T-helper 1 cell treated with Interleukin-12 subunit alpha and Interleukin-12 subunit beta and Interleukin-4 antibody, amounts not matched to agents 30 ng/mL and 1 ng/mL, for 36 hours (primary cell): ENCODE results near the gene AP3D1. TPM values are rescaled to one million over a fixed set of nuclear protein-coding genes. Genes with fewer than 3 reads are reported as not detected.

Experiments
- intact Hi-C: fragments of 100-400 bp; cut with micrococcal nuclease; formaldehyde crosslinking; loops from one replicate; pipeline ENCODE4 v1.15.1; 2024
- total RNA-seq: library from RNA; stranded (reverse); gene quantifications from 2 replicates; pipeline ENCODE4 v1.2.3, GENCODE V29; 2022

AP3D1 gene
- total RNA-seq, 1 donor from 2014 or later = 139 TPM

- intact Hi-C loops = no loop called here
Observed at GRCh38 chr19:2070986-2071673, 80.2 kb downstream of the AP3D1 start.

GRCh38 chr19:2070436-2070827 is 80.9 kb downstream of the AP3D1 start:
- intact Hi-C loops = no loop called here

GRCh38 chr19:2064788-2065524 is 86.4 kb downstream of the AP3D1 start:
- intact Hi-C loops = no loop called here

- intact Hi-C loops = no loop called here
Observed at GRCh38 chr19:2064395-2064787, 87.0 kb downstream of the AP3D1 start.

GRCh38 chr19:2063824-2064223 is 87.5 kb downstream of the AP3D1 start:
- intact Hi-C loops = no loop called here

- intact Hi-C loops = no loop called here
Observed at GRCh38 chr19:2062770-2063169, 88.6 kb downstream of the AP3D1 start.

GRCh38 chr19:2062389-2062729 is 89.0 kb downstream of the AP3D1 start:
- intact Hi-C loops = no loop called here

- intact Hi-C loops = loop anchor here (1.0 to 2.0 kb wide), 5 partner anchors 10 to 43 kb away; partner anchors contain the start of genes IZUMO4, MKNK2 and MOB3A
Observed at GRCh38 chr19:2061495-2062388, 89.6 kb downstream of the AP3D1 start.

GRCh38 chr19:2060884-2061494 is 90.4 kb downstream of the AP3D1 start:
- intact Hi-C loops = loop anchor here (1.0 to 2.0 kb wide), 5 partner anchors 10 to 42 kb away; partner anchors contain the start of genes IZUMO4, MKNK2 and MOB3A

GRCh38 chr19:2059422-2060201 is 91.8 kb downstream of the AP3D1 start:
- intact Hi-C loops = loop anchor here (2.0 kb wide), 1 partner anchor 41 kb away; no protein-coding TSS in a partner anchor

GRCh38 chr19:2058570-2059421 is 92.6 kb downstream of the AP3D1 start:
- intact Hi-C loops = no loop called here

- intact Hi-C loops = no loop called here
Observed at GRCh38 chr19:2057484-2058469, 93.6 kb downstream of the AP3D1 start.

GRCh38 chr19:2056837-2057192 is 94.6 kb downstream of the AP3D1 start:
- intact Hi-C loops = no loop called here

GRCh38 chr19:2055931-2056836 is 95.2 kb downstream of the AP3D1 start:
- intact Hi-C loops = no loop called here

- intact Hi-C loops = no loop called here
Observed at GRCh38 chr19:2054763-2055162, 96.6 kb downstream of the AP3D1 start.

GRCh38 chr19:2053601-2054389 is 97.6 kb downstream of the AP3D1 start:
- intact Hi-C loops = no loop called here
